COLO668 (cell line): ENCODE results near the gene ADCY5.

Experiments
- DNase-seq: peaks from one replicate; lab custom pipeline; 2025; ENCODE audit not compliant: unreplicated experiment; lab: John Stamatoyannopoulos, UW

Gene ADCY5

GRCh38 chr3:123459862-123460261 lies 11.0 kb upstream of the ADCY5 start:
- no peak for DNase-seq

GRCh38 chr3:123458255-123458654 lies 9.4 kb upstream of the ADCY5 start:
- DNase-seq: no peak

GRCh38 chr3:123457841-123458240 lies 9.0 kb upstream of the ADCY5 start:
- DNase-seq: no peak

GRCh38 chr3:123453675-123454074 lies 4.8 kb upstream of the ADCY5 start:
- no peak for DNase-seq

- DNase-seq: no peak
These were observed 2.3 kb upstream of the ADCY5 start for GRCh38 chr3:123451186-123451585.

GRCh38 chr3:123449997-123450604 lies 1.2 kb upstream of the ADCY5 start:
- DNase-seq: no peak

- peak; percentile 46 for DNase-seq
These were observed 459 bp upstream of the ADCY5 start for GRCh38 chr3:123449102-123449996.

GRCh38 chr3:123447749-123448517 lies 957 bp downstream of the ADCY5 start:
- peak; percentile 69 for DNase-seq

- DNase-seq: peak; percentile 39
These were observed 1.5 kb downstream of the ADCY5 start for GRCh38 chr3:123447416-123447748.

GRCh38 chr3:123446610-123447109 lies 2.2 kb downstream of the ADCY5 start:
- DNase-seq: no peak

- DNase-seq: no peak
These were observed 2.7 kb downstream of the ADCY5 start for GRCh38 chr3:123446210-123446609.

- DNase-seq: no peak
These were observed 3.2 kb downstream of the ADCY5 start for GRCh38 chr3:123445702-123446101.

GRCh38 chr3:123444744-123445143 lies 4.1 kb downstream of the ADCY5 start:
- DNase-seq: no peak

- DNase-seq: no peak
These were observed 4.9 kb downstream of the ADCY5 start for GRCh38 chr3:123444023-123444422.

- no peak for DNase-seq
These were observed 6.0 kb downstream of the ADCY5 start for GRCh38 chr3:123442908-123443307.

- DNase-seq: no peak
These were observed 6.8 kb downstream of the ADCY5 start for GRCh38 chr3:123442125-123442524.

GRCh38 chr3:123439806-123440580 lies 8.9 kb downstream of the ADCY5 start:
- no peak for DNase-seq

GRCh38 chr3:123432832-123433523 lies 15.9 kb downstream of the ADCY5 start:
- DNase-seq: no peak

GRCh38 chr3:123431658-123432324 lies 17.1 kb downstream of the ADCY5 start:
- peak; percentile 38 for DNase-seq
